ENCODE data around the gene NR6A1. TPM values are rescaled to one million over a fixed set of nuclear protein-coding genes. Genes with fewer than 3 reads are reported as not detected.

The NR6A1 gene
- total RNA-seq, 1 experiment from 2014 or later: 164 TPM

- TF ChIP-seq ARID4B (CRISPR knock-in tag; IDR thresholded peaks at IDR 0.05; ENCODE audit: borderline replicate concordance) (no peak), AFF4 (CRISPR knock-in tag; IDR thresholded peaks at IDR 0.05; ENCODE audit: borderline replicate concordance) (no peak), ATF6 (CRISPR knock-in tag; IDR thresholded peaks at IDR 0.05) (no peak), OVOL2 (CRISPR knock-in tag; IDR thresholded peaks at IDR 0.05; ENCODE audit: borderline replicate concordance) (no peak), IRF2 (CRISPR knock-in tag; IDR thresholded peaks at IDR 0.05; ENCODE audit: borderline replicate concordance, low read depth) (no peak), ZNF263 (CRISPR knock-in tag; IDR thresholded peaks at IDR 0.05; ENCODE audit: low read depth) (peak; percentile 67; the same call in 1 of the 2 replicates), TEAD1 (CRISPR knock-in tag; IDR thresholded peaks at IDR 0.05) (no peak), E2F4 (CRISPR knock-in tag; IDR thresholded peaks at IDR 0.05; ENCODE audit: borderline replicate concordance, low read depth) (no peak), HMGXB4 (CRISPR knock-in tag; IDR thresholded peaks at IDR 0.05) (peak; percentile 23; the same call in 1 of the 2 replicates), ZNF396 (CRISPR knock-in tag; IDR thresholded peaks at IDR 0.05; ENCODE audit: borderline replicate concordance) (no peak), ZNF317 (CRISPR knock-in tag; IDR thresholded peaks at IDR 0.05; ENCODE audit: borderline replicate concordance, low read depth) (no peak), TP53 (CRISPR knock-in tag; IDR thresholded peaks at IDR 0.05) (no peak), USF2 (CRISPR knock-in tag; IDR thresholded peaks at IDR 0.05) (no peak; the same call in 1 of the 2 replicates)
These were observed 293.9 kb downstream of the NR6A1 start (continued) for GRCh38 chr9:124477211-124477647.

All from WTC11 (cell line).